T-helper 1 cell (primary cell): ENCODE data around the gene TRAF1.

Source experiments
- DNase-seq, 5 donors: peaks; one replicate each; pipeline ENCODE4 v3.0.0-alpha.2; 2012 to 2020

The TRAF1 gene

DNA sequence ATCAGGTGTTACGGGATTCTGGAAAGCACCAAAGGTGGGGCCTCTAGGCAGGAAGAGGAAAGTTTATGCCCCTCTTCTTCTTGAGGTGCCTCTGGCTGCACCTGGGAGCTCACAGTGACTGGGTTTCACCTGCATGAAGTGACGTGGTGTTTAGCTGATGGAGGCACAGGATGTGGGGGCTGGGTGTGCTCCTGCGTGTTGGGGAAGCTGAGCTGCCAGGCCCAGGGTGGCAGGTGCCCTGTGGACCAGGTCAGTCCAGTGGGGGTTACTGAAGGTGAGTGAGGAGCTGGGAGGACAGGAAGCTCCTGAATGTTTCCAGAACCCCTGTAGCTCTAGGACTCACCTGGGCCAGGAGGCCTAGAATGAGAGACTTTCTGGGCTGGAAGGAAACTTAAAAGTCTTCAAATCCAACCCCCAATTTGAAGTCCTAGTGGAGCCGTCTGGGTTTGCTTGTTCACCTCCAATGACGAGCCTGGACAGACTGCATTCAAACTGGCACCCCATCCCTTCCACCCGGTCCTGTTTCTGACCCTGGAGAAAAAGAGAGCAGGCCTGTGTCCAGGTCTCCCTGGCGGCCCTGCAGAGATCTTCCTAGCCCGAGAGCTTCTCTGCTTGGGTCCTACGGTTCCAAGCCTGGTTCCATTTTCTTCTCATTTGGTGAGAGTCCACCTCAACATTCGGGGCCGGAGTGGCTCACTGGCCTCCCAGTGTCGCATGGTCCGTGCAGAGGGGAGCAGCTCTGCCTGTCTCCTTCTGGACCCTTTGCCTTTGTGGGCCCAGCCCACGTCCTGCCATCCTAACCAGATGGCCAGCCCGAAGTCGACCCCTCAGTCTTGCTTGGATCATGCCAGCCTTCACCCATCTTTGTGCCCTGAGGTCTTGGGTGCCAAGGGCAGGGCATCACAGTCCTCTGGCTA is 22.3 kb downstream of the TRAF1 start:
- DNase-seq, result peak; percentile 35 to 71 (median 59)

DNA sequence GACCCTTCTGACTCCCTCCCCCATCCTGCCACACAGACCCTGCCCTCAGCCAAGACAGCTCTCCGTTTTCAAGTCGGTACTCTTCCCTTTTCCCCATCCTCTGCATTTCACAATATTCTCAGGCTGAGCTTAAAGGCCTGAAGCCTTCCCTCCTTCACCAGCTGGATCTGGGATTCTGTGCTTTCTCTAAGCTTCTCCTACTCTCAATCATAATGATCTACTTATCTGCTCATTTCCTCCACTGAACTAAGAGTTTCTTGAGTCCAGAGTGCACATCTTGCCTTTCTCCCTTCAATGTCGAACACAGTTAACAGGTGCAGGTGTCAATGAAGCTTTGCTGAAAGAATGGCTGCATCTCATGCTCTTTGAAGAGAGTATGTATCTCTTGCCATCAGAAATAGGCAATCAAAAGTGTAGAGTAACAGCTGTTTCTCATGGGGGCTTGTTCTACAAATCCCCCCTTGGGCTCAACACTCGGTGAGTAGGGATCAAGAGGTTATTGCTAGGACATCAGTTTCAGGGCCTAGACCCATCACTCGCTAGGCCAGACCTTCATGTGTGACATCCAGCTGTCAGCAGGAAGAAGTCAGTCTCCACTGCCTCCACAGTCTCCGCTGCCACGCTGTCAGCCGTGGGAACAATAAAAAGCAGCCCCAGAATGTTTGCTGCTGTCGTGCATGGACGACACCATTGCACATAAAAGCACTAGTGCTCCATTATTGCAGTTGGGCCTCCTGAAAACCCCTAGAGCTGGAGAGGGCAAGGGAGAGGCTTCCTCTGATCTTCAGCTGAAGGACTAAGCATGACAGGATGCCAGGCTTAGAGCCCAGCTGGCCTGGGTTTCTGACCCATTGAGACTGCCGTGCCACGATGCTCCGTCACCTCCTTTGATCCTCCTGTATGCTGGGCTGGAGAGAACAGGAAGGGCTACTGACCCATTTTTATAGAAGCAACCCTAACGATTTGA is 23.7 kb downstream of the TRAF1 start:
- peak in 1 of 5 donors; percentile 18 for DNase-seq

DNA sequence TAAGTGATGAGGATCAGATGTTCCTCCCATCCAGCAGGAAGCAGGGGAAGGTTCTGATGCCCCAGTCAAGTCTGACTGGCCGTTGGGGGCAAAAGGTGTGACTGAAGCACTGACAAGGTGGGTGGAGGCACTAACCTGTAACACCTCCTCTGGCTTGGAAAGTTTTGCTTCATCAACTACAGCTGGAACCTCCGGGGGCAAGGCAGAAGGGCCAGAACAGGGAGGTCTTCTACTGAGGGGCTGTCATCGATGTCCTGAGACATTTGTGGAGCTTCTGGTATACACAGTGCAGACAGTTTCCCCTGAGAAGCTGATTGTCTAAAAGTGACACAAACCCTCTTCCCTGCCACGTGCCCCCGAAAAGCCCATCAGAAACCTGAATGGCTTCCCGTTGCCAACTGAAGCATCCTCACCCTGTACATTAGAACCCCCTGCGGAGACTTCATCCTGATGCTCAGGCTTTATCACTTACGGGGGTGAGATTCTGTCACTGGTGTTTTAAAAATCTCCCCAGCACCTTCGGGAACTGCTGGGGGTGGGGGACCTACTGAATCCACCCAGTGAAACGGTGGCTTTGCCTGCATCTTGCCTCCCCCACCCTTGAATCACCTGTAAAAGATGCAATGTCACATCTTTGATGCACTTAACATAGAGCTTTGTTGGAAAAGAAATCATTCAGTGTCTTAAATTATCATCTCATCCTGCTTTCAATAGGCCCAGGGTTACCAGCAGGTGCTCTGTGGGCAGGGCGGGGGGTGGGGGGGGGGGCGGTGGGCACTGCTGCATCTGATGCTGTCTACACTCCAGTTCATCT is 24.6 kb downstream of the TRAF1 start:
- DNase-seq, result no peak

DNA sequence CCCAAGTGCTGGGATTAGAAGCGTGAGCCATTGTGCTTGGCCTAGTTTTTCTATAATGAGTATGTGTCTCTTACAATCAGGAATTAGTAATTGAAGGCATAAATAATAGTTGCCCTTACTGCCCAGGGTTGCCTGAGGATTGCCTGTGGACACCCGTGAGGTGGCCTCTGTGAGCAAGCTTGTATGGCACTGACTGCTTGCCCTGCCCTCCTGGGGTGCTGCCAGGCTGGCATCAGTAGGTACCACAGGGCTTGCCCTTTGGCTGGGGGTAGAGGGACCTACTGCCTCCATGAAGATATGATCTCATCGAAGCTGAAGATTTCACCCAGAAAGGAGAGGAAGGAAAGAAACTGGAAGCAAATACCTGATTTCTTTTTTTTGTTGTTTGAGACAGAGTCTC is 25.8 kb downstream of the TRAF1 start:
- no peak for DNase-seq

DNA sequence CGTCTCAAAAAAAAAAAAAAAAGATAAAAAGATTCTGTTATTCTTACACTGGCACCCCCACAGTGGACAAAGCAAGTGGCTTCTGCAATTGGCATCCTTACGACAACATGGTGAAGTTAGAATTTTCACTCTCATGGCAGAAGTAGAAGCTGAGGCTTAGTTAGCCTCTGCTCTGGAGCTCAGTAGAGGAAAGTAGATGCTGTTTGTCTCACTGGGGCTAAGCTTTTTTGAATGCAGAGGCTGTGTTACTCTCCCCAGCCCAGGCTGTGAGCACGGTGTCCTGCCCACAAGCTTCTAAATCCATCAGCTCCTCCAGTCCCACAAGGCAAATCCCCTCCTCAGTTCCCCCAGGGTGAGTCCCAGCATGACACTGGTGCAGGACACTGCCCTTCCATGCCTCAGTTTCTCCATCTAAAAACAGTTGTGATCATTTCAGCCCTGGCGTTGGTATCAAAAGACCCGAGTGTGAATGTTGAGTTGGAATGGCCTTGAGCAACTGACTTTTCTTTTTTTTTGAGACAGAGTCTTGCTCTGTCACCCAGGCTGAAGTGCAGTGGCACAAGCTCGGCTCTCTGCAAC is 27.0 kb downstream of the TRAF1 start:
- DNase-seq, result peak in 1 of 5 donors; percentile 0

DNA sequence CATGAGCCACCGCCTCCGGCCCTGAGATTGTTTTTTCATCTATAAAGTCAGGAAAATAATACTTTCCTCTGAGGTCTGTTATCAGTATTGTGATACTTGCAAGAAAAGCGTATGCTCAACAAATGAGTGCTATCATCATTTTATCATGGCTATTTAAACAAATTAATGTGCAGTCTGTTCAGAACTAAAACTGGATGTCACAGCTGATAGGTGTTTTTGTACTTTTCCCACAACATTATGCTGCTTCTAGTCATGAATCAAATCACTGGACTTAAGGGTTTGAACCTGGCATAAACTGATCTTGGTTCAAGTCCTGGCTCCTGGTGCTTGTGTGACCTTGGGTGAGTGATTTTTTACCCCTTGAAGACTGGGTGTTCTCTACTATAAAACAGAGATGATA is 28.2 kb downstream of the TRAF1 start:
- peak in 1 of 5 donors; percentile 0 for DNase-seq

DNA sequence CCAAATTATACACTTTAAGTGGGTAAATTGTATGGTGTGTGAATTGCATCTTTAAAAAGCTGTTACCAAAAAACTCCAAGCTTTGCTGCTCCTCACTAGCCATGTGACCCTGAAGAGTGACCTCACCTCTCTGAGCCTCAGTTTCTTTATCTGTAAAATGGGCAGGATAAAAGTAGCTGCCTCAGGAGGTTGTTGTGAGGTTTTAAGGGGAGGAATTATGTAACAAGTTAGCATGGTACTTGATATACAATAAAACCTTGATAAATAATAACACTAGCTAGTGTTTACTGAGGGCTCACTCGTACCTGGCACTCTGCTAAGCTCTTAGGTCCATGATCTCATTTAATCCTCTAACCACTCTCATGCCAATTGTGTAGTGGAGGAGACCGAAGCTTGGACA is 30.6 kb downstream of the TRAF1 start:
- DNase-seq, result no peak

DNA sequence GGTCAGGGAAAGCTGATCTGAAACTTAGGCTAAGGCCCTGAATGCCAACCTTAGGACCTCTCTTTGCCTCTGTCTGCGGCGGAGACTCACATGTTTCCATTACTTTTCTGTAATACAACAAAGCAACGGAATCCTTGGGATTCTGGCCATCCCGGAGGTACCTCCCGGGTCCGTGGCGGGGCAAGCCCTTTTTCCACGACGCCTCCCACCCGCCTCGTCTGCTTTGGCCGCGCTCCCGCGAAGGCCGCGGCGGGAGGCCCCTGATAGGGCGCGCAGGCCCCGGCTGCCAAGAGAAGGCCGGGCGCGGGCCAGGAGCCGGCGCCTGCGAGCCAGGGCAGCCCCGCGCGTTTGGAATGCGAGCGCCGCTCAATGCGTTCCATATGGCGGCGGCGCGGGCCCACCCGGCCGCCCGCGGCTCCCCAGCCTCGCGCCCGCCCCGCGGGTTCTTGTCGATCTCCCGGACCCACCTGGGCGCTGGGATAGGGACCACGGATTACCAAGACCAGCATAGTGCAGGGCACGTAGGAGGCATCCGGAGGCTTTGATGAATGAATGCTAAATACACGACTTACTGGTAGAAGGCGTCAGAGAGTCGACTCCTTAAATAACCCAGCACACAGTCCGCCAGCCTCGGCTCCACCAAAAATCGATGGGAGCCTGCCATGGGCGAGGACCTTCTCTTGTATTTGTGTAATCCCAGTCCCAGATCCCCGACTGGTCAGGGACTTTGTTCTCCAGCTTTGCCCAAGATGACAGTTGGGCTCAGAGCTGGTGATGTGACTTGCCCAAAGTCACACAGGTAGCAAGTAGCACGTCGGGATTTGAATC is 32.1 kb downstream of the TRAF1 start:
- no peak for DNase-seq

DNA sequence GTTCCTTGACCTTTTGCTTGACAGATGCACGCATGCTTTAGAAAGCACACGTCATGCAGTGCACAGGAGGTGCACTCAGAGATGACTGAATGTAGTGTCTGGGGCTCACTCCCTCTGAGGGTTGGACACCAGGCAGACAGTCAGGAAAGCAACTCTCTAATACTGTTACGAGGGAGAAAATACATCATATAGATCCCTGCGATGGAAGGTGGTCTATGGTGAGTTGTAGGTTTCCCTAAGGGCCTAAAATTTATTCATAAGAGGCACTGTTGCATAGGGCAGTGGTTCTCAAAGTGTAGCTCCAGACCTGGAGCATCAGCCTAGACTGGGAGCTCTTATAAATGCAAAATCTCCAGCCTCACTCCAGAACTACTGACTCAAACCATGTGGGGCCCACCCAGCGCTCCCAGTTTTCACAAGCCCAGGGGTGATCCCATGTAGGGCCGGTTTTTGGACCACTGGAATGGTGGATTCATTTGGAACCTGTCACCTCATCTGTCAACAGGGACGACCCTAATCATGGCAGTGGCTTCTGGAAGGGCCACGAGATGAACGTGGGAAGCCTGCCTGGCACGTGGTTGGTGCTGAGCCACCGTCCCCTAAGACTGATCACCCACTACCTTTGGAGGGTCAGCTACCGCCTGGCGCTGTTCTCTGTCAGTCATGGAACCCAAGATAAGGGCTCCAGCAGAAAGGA is 32.8 kb downstream of the TRAF1 start:
- DNase-seq, result peak in 1 of 5 donors; percentile 36

DNA sequence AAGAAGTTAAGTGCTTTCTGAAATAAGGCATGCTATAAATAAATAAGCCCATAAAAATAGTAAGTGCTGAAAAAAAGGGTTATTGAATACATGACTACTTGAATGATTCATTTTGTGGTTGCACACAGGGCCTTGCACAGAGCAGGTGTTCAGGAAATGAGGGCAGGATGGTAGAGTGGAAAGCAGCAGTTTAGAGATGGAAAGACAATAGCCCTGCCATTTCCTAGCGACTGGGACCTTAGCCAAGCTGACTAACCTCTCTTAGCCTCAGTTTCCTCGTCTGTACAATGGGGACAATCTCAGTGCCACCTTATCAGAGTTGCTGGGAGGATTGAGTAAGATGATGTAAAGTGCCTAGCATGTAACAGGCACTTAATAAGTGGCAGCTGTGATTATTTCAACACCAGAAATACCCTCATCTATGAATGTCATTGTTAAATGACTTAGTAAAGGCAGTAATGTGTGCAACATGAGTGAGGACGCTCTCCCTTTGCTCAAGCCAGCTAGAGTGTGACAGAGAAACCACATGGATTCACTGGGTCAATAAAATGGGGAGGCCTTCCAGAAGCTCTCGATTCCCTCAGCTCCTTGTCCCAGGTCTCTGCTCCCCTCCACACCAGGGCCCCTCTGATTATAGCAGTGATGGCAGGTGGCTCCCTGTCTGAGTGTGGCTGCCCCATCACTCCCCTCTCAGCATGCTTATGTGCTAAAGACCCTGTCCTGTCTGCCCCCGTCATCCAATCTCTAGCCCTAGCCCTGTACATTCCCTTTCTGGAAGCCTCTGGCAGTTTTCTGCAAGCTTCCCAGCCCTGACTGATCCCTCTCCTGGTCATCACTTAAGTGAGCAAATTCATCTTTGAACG is 33.6 kb downstream of the TRAF1 start:
- DNase-seq, result peak in 4 of 5 donors; percentile 46 to 91 (median 54)

DNA sequence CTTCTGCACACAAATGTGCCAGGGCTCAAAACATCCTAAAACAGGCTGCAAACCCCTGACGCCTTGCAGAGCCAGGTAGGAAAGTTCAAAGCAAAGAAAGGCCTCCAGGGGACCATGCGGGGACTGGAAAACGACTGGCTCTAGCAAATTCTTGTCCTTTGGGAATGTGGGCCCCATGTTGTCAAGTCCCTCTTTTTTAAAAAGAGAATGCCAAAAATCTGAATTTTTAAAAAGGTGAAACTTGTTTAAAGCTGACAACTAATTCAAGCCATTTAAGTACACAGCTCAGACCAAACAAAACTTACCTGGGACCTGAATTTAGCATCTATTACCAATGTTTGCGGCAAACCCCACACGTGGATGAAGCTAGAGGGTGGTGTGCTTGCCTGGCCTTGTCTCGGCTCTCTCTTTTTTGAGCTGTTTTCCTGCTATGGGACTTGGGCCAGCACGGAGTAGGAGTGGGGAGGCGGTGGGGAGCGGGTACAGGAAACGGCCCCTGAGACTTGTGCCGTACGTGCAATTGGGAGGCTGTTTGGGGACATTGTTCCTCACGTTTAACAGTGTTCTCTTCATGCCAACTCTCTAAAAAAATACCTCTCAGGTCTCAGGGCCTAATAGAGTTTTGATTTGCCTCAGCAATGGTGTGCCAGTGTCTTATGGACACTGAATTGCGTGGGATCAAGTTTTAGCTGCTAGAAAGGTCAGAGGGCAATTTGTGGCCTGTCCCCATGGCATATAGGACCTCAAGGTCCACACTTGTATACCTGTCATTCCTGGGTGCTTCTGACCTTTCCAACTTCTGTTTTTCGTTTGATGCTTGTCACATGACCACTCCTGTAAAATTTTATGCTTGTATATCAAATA is 34.5 kb downstream of the TRAF1 start:
- no peak for DNase-seq

DNA sequence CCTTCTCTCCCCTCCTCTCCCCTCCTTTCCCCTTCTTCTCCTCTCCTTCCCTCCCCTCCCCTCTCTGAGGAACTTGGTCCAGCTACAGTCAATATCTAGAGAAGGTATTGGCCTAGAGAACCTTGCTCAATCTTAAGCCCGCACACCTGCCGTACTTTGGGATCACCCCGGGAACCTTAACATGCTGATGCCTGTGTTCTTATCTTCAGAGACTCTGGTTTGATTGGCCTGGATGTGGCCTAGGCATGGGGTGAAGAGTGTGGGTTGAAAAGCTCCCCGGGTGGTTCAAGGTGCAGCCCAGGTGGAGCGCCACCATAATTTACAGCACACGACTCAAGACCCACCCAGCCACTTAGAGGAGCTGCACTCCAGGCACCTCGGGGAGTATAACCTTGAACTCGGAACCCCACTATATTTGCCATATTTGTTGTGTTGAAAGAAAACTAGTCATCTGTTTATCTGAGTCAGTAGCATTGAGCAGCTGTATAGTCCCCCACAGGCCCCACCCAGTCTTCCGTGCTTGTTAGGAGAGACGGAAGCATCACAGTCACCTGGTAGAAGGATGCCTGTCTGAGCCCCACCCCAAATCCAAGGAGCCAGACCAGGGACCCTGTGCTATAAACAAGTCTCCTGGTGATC is 35.2 kb downstream of the TRAF1 start:
- peak in 2 of 5 donors; percentile 39 to 83 for DNase-seq

DNA sequence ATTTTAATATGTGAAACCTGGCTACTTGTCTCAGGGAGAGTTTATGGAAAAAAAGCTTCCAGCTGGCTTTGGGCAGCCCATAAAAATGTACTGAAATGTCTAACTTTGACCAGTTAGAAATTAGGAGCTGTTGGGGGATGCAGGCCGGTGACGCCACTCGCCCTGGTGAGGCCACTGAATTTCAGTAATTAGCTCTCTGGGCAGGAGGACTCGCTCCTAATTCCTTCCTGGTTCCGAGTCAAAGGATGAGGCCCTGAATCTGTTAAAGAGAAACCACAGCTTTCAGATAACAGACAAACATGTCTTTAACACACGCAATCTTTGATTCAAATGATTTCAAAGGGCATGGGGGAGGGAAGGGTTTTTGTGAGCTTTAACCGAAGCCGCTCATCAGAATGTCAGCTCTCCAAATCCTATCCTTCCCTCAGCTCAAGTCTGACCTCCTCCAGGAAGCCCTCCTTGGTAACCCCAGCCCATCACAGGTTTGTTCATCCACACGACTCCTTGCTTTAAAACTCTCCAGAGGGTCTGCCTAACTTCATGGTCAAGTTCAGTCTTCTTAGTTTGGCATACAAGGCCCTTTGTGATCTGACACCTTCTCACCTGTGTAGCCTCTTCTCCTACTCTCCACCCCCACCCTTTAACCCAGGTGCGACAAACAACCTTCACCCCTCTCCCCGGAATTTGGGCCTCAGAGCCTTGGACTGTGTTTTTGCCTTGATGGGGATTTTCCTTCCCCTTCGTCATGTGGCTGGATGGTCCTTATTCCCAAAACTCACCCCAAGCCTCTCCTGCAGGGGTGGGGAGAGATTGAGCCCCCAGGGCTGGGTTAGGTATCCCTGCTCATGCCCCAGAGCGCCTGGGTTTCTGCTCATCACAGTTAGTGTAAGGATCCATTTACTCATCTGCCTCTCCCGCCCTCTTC is 36.0 kb downstream of the TRAF1 start:
- DNase-seq, result peak in 1 of 5 donors; percentile 78

DNA sequence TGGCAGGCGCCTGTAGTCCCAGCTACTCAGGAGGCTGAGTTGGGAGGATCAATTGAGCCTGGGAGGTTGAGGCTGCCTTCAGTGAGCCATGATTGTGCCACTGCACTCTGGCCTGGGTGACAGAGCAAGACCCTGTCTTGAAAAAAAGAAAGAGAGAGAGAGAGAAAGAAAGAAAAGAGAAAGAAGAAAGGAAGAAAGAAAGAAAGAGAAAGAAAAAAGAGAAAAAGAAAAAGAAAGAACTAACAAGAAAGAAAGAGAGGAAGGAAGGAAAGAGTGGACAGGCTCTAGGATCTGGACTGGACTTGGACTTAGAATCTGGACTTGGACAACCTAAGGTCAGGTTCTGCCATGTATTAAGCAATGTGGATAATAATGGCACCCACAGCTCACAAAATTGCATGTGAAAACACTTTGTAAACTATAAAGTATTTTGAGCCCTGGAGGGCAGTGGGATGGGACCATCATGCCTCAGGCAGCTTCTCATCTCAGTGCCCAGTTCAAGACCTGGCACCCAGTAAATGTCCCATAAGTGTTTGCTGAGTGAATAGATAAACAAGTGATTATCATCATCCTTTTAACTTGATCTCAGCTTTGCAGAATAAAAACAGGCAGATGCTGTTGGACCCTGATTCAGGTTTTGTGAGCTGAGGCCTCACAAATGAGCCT is 36.9 kb downstream of the TRAF1 start:
- DNase-seq, result no peak

DNA sequence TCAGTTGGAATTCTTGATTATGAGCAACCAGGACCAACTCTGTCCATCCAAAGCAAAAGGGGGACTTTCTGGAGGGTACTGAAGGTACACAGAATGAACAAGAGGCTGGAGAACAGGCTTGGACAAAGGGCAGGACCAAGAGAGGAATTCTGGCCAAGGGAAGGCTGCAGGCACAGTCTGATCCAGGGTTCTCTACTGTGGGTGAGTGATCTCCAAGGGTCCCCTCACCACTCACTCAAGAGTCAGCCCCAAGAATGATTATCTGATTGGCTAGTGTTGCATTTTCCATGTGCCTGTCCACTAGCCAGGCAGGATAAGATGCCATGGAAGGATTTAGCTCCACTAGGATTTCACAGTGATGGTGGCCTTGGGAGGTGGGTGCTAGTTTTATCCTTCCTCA is 38.0 kb downstream of the TRAF1 start:
- no peak for DNase-seq

DNA sequence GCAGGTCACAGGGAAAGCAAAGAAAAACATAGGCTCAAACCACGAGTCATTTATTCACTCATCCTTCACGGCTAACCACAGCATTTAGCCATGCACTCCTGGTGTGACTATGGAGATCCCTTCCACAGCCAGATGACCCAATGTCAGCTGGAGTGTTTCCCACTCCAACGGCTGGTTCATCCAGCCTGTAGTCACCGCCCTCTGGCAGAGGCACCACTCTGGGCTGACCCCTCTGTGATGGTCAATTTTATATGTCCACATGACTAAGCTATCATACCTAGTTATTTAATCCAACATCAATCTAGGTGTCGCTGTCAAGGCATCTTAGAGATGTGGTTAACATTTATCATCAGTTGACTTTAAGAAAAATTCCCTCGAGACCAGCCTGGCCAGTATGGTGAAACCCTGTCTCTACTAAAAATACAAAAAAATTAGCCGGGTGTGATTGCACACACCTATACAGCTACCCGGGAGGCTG is 40.1 kb downstream of the TRAF1 start:
- no peak for DNase-seq
